CD1c-positive myeloid dendritic cell (primary cell): ENCODE measurements around the gene NKX2-4.
"Not testable (repeated sequence)": the region's sequence is repeated elsewhere in the genome, so short reads cannot be mapped to it uniquely, and the experiment has no call there.

ENCODE experiments used
- DNase-seq: peaks from one replicate; pipeline ENCODE4 v3.0.0-alpha.2; 2016; ENCODE audit errors: extremely low spot score

Gene NKX2-4

DNA sequence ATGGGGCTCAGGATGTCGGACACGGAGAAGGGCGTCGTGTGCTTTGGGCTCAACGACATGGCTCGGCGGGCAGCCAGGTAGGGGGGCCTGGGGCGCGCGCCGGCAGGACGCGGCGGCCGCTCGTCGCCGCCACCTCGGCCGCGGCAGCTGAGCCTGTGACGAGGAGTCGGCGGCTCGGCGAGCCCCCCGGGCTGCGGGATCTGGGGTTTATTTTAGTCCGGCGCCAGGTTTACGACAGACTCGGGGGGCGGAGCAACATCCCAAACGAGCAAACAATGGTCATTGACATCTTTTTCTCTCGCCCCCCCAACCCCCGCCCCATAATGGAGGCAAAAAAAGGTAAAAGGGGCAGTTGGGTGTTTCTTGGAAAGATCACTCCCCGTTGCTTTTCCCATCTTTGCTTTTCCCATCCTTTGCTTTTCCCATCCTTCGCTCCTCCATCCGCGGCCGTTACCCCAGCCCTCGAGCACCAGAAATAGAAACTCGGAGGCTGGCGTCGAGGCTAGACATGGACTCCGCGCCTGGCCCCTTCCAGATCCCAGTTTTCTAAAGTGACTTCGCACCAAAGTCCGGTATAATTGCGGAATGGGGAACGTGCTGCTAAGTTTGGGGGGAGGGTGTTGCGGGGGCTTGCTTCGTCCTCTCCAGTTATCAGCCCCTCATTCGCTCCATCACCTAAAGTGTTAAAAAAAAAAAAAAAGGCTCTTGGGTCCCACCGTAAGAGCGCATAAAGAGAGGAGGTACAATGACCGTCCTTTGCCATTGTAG lies at the start of gene NKX2-4:
Gene NKX2-4, minus strand, starts transcription at position 186 of the 768 bp plus-strand sequence. Its CDS starts 127 bp downstream, at position 59.
- DNase-seq, result no peak

DNA sequence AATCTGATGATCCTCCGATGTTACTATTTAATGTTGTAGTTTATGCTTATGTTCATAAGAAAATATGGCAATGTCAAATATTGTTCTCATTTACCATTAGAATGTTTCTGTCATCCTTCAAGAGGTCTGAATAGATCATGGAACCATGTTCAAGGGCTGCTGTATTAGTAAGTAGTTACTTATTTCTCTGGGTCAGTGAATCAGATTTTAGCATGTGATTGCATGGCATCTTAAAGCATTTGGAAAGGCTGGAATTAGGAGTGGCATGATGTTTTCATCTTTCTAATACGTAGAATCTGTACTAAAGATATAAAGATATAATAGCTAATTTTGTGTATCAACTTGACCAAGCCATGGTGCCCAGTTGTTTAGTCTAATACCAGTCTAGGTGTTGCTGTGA lies 40.5 kb upstream of the NKX2-4 start:
- no peak for DNase-seq

DNA sequence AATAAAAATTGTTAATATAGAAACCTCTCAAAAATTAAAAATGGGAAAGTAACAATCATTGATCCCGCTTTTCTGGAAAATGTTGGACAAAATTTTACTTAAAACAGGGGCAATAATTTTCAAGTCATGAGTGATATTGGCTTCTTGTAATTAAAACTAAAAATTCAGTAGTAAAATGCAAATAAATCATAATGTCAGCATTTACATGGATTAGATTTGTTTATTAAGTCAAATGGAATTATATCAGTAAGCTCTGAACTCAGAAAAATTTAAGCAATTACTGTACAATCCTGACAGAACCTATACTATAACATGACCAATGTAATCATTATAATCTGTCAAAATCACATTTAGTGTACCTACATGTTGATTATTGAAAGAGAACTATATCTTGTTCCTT lies 39.9 kb upstream of the NKX2-4 start:
- DNase-seq, result no peak

DNA sequence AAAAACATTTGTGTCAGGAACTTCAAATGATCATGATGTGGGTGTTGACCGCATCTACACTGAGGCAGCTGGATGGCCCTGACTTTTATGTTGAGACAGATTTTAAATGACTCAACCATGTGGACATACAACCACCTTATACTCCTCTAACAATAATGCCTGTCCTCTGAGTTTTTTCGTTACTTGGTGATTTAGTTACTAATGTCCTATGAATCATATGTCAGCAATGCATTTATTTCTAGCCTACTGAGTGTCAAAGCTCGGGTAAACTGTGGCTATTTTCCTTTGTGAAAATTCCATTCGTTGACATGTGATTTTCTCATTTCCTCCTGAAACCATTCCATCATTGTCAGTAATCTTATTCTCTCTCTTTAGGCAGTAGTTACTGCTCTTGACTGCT lies 38.9 kb upstream of the NKX2-4 start:
- no peak for DNase-seq

DNA sequence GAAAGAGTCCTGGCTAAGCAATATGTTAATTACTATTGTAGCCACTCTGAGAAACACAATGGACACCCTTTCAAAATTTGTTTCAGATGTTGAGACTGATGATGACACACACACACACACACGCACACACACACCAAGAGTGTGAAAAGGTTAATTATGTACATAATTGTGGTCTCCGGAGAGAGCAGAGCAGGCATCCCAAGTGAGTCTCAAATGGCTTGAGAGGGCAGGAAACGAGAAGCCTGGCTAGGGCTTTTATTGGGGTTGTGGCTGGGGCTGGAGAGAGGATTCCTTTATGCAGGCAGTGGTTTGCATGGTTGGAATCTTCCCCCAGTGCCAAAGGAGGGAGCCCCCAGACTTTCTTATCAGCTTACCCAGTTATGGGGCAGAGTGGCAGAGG lies 38.2 kb upstream of the NKX2-4 start:
- DNase-seq, result no peak

DNA sequence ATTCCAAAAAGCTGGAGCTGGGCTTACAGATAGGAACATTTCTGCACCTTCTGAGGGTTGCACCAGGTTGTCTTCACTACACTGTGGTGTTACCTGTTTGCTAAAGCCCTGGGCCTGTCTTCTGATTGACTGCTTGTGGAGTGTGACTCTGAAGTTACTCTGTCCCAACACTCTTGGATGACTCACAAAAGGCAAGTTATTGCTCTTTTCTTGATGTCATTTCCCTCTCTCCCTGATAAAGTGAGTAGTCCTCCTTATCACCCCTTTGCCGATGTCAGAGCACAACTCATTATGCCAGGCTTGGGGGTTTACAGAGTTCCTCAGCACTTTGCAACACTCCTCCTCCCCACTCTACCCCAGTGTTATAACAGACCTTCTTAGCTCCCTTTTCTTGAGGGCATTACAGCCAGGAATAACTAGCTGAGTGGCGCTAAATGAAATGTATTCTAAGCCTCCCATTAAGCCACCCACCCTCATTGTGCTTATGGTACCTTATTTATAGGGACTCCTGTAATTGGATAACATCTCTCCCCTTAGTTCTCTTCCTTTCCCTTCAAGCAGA lies 36.1 kb upstream of the NKX2-4 start:
- no peak for DNase-seq

DNA sequence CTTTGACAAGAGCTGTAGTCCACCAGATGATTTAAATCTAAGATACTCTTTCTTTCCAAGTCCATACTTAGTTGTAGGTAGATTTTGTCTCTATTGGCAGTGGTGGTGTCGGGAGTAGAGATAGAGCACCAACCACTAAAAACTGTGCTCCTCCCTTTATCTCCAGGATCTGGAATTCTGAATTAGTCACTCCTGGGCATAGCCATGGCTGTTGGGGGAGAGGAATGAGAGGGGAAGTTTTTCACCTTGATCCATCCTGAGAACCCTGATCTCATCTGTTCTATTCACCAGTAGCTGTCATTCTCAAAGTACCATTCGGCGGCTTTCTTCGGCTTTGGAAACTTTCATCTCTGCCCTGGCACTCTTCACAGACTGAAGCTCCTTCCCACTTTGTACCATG lies 35.6 kb upstream of the NKX2-4 start:
- no peak for DNase-seq

DNA sequence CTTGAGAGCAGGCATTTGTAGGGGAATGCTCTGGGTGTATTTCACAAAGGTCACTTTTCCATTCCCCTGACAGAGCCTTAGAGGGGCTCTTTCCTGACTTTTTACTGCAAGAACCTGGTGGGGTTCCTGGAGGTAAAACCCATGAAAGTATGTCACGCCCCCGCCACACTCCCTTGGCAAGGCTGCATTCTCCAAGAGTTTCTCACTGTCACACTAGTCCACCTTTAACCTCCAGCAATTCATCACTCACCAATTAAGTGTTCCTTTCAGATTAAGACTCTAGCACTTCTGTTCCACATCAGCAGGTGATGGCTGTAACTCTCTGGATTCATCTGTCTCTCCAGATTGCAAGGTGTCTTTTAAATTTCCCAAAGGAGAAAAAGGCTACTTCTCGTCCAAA lies 32.7 kb upstream of the NKX2-4 start:
- DNase-seq, result no peak

DNA sequence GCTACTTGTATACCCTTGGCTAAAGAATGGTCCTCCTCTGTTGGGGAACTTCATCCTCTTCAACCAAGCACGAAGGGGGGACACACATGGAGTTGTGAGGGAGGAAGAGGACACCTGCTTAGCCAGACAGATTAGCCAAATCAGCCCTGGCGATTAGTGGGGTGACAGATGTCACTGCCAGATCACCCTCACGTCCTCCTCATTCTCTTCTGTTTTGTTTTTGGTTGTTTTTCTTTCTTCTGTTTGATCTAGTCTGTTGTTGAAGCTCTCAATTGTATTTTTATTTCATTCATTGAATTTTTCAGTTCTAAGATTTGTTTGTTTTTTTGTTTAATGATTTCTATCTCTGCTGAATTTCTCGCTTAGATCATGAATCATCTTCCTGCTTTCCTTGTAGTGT lies 27.5 kb upstream of the NKX2-4 start:
- no peak for DNase-seq

DNA sequence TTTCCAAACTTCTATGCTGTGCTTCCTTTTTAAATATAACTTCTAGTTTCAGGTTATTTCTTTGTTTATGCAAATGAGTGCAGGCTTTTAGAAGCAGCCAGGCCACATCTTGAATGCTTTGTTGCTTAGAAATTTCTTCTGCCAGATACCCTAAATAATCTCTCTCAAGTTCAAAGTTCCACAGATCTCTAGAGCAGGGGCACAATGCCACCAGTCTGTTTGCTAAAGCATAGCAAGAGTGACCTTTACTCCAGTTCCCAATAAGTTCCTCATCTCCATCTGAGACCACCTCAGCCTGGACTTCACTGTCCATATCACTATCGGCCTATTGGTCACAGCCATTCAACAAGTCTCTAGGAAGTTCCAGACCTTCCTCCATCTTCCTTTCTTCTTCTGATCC lies 26.4 kb upstream of the NKX2-4 start:
- not testable (repeated sequence) for DNase-seq

DNA sequence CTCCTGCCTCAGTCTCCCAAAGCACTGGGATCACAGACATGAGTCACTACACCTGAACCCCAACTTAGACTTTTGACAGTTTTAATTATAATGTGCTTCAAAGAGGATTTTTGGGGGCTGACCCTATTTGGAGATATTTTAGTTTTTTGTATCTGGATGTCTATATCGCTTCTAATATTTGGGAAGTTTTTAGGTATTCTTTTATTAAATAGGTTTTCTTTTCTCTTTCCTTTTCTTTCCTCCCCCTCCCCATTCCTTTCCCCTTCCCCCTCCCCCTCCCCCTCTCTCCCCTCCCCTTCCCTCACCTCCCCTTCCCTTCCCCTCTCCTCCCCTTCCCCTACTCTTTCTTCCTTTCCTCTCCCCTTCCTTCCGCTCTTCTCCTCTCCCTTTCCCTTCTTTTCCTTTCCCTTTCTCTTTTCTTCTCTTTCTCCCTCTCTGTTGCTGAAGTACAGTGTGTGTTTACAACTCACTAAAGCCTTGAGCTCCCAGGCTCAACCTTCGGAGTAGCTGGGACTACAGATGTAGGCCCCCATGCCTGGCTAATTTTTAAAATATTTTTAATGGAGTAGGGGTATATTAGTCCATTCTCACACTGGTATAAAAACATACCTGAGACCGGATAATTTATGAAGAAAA lies 24.4 kb upstream of the NKX2-4 start:
- DNase-seq, result no peak

DNA sequence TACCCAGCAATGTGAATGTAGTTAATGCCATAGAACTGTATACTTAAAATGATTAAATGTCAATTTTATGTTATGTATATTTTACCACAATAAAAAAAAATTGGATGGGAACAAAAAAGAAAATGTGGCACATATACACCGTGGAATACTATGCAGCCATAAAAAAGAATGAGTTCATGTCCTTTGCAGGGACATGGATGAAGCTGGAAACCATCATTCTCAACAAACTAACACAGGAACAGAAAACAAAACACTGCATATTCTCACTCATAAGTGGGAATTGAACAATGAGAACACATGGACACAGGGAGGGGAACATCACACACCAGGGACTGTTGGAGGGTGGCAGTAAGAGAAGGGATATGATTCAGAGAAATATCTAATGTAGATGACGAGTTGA lies 21.8 kb upstream of the NKX2-4 start:
- not testable (repeated sequence) for DNase-seq

DNA sequence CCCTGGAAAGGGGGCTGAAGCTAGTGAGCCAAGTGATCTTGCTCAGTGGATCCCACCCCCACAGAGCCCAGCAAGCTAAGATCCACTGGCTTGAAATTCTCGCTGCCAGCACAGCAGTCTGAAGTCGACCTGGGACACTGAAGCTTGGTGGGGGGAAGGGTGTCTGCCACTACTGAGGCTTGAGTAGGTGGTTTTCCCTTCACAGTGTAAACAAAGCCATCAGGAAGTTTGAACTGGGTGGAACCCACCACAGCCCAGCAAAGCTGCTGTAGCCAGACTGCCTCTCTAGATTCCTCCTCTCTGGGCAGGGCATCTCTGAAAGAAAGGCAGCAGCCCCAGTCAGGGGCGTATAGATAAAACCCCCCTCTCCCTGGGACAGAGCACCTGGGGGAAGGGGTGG lies 16.7 kb upstream of the NKX2-4 start:
- not testable (repeated sequence) for DNase-seq

DNA sequence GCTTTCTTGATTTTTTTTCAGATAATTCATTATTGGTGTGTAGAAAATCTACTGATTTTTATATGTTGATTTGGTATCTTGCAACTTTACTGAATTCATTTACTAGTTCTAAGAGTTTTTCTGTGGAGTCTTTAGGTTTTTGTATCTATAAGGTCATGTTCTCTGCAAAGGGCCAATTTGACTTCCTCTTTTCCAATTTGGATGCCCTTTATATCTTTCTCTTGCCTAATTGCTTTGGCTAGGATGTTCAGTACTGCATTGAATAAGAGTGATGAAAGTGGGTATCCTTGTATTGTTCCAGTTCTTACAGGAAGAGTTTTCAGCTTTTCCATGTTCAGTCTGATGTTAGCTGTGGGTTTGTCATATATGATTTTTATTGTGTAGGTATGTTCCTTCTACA lies 14.4 kb upstream of the NKX2-4 start:
- no peak for DNase-seq

DNA sequence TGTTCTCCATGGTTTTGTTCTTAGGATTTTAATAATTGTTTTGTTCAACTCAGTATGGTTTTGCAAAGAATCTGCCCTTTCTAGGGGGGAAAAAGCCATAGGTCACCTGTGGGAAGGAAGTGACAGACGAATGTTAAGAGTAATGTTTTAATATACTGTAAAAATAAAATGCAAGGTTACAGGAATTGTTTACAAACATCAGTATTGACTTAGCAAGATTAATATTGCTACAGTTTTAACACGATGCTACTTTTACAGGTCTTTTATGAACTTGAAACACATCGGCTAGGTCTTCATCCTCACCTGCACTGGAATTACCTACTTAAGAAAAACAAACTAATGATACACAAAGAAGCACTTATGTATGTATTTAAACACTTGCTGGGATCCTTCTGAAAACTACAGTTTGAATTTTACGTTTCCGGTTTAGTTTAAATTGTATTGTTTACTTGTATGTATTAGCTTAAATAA lies 1.7 kb upstream of the NKX2-4 start:
- no peak for DNase-seq

DNA sequence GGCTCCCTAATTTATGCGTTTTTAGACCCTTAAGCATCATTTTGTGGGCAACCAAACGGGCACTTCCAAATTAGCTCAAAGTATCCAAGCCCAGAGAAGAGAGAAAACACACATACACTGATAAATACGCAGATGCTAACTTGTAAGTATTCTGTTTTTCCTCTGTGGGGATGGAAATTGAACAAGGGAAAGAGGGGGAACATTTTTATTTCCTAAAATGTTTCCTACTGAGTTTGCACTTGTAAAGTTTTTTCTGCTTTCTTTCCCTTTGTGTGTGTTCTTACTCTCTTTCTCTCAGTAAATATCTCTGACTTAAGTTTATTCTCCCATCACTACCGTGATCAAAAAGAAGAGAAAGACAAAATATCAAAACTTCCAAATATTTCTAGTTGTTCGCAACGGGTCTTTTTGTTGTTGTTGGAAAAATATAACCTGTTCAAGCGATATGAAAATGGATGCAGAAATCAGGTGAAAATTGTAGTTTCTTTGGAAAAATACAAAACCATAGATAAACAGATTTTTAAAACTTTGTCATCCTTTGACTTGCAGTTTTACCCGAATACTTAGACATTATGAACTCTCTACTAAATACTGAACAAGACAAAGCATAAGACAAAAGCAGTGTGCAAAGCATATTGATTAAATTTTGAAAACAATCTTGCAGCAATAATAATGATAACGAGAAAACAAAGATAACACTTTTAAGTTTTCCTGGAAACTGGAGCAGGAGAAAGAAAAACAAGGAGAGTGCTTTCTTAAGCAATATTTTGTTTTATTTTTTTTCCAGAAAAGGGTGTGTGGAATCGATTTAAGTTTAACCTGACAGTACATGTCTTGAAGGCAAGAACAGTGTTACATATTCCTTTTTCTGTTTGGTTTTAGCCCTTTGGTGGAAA lies 1.0 kb upstream of the NKX2-4 start:
- no peak for DNase-seq

DNA sequence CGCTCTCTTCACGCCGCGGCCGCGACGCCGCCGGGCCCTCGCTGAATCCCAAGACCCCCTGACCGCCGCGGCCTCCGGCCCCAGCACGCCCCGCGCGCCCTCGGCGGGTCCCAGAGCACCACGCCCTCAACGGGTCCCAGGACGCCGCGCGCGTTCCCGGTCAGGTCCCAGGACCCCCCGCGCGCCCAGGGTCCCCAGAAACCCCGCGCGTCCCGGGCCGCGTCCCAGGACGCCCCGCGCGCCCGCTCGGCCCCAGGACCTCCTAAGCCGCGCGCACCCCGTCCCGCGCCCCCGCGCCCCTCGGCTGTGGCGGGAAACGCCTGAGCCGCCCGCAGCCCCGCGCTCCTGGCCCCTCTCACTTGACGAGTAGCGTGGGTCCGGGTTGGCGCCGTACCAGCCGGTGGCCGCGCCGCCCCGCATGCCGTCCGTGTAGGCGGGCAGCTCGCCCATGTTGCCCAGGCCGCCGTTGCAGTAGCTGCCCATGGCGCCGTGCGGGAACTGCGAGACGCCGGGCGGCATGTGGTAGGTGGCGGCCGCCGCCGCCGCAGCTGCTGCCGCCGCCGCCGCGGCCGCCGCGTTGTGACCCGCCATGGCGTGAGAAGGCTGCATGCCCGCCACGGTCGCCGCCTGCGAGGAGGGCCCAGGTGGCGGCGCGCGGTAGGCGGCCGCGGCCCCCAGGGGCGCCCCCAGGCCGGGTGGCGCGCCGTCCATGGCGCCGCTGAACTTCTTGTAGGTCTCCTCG lies 556 bp downstream of the NKX2-4 start:
- DNase-seq, result no peak

DNA sequence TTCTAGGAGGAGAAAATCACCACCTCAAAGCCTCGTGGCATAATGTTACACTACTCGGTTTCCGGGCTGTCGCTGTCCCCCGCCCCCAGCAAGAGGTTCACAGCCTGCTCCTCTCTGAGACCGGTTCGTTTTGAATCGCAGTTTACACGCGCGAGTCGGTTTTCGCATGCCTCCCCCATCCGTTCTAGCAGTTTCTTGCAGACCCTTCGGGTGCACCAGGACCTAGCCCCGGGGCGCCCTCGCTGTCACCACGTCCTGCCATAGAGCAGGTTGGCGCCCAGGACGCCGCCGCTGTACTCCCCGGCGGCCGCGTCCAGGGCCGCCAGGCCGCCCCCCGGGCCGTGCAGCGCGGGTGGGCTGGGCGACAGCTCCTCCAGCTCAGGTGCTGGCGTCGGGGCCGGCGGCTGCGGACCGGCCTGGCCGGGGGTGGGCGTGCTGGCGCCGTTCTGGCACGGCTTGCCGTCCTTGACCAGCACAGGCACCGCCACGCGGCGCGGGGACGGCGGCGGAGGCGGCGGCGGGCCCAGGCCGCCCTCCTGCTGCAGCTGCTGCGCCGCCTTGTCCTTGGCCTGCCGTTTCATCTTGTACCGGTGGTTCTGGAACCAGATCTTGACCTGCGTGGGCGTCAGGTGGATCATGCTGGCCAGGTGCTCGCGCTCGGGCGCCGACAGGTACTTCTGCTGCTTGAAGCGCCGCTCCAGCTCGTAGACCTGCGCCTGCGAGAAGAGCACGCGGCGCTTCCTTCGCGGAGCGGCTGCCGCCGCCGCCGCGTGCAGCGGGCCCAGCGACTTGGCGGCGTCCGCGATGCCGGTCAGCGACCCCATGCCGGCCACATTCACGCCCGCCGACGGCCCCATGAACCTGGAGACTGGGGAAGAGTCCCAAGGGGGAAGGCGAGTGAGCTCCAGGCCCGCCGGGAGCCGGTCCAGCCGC lies 1.4 kb downstream of the NKX2-4 start:
- no peak for DNase-seq

DNA sequence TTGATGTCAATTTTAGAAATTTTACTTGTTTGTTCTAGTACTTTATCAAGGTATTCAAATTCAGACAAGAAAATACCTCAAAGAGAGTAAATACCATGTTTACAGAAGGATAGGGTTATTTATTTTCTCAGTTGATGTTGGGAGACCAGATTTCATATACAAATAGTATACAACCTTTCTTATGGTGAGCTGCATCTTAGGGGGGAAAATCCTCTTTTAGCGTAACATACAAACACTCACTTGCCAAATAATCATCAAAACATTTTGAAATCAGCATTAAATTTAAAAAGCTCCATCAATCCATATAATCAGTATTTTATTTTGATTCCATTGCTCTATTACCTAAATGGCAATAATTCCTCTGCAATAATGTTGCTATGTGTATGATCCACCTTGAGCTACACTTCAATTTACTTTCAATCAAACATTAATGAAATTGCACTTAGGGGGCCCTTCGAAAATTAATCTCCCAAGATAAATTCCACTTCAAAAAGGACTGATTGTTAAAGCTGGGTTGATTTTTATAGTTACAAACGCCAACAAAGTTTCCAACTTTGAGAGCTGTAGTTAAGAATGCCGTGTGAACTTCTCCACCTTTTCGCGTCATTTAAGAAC lies 2.2 kb downstream of the NKX2-4 start:
- no peak for DNase-seq

DNA sequence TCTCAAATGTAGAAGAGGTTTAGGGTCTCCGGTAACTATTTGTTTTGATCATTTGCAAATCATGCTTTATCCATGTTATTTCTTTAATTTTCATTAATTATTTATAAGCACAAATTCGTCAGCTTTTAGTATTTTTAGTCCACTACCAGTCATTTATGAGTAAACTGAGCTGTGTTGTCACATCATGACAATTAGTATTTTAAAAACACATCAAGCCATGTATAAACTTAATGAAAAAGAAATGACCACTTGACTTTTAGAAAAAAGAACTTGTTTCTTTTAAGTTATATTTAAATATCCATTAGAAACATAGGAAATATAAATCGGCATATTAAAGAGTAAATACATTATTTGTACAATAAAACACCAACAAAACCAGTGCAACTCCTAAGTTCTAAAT lies 2.8 kb downstream of the NKX2-4 start:
- no peak for DNase-seq
